Lung (tissue), 12 donors: ENCODE measurements around the gene CENATAC. TPM values are rescaled to one million over a fixed set of nuclear protein-coding genes. Genes with fewer than 3 reads are reported as not detected.

Source experiments
- ATAC-seq: fragments of 200-7000 bp; cut with Tn5 transposase; one replicate; pipeline ENCODE4 v1.9.1; 2020; ENCODE audit warnings: moderate number of reproducible peaks; ENCODE audit not compliant: insufficient read depth, low FRiP score
- DNase-seq, 3 donors: peaks; one replicate each; pipeline ENCODE4 v3.0.0-alpha.2; 2013 to 2017
- H3K27ac ChIP-seq, 2 donors: one replicate each; pipeline ENCODE4 v1.5.1; 2013; ENCODE audit warnings: mild to moderate bottlenecking in 2 of 2, moderate library complexity in 2 of 2, control low read depth in 1 of 2, inconsistent platforms in 1 of 2, low read depth in 1 of 2, low read length in 1 of 2
- H3K27me3 ChIP-seq, 3 donors: one replicate each; pipeline ENCODE4 v1.5.1; 2013; ENCODE audit warnings: low read length in 2 of 3; ENCODE audit not compliant: control insufficient read depth in 3 of 3, insufficient read depth in 3 of 3
- H3K36me3 ChIP-seq, 4 donors: one replicate each; pipeline ENCODE4 v1.5.1; 2013; ENCODE audit warnings: low read length in 4 of 4, mild to moderate bottlenecking in 1 of 4, moderate library complexity in 1 of 4; ENCODE audit not compliant: control insufficient read depth in 4 of 4, insufficient read depth in 4 of 4
- H3K4me1 ChIP-seq, 5 donors: one replicate each; pipeline ENCODE4 v1.5.1; 2013; ENCODE audit warnings: low read length in 5 of 5, mild to moderate bottlenecking in 2 of 5, moderate library complexity in 1 of 5; ENCODE audit not compliant: control insufficient read depth in 5 of 5, insufficient read depth in 5 of 5
- H3K4me3 ChIP-seq: one replicate; pipeline ENCODE4 v1.5.1; 2013; ENCODE audit warnings: mild to moderate bottlenecking, control low read depth, moderate library complexity
- H3K9ac ChIP-seq, 2 donors: one replicate each; pipeline ENCODE4 v1.5.1; 2013; ENCODE audit warnings: low read length in 2 of 2, control low read depth in 1 of 2; ENCODE audit not compliant: insufficient read depth in 1 of 2
- H3K9me3 ChIP-seq, 4 donors: one replicate each; pipeline ENCODE4 v1.5.1; 2013; ENCODE audit warnings: low read length in 3 of 4, mild to moderate bottlenecking in 1 of 4, moderate library complexity in 1 of 4; ENCODE audit not compliant: control insufficient read depth in 4 of 4, insufficient read depth in 3 of 4
- CTCF ChIP-seq: IDR thresholded peaks from 2 replicates; pipeline ENCODE4 v1.5.1; 2012; ENCODE audit warnings: mild to moderate bottlenecking; ENCODE audit errors: control extremely low read depth, extremely low read depth
- WGBS, 2 donors: extraction: QIAGEN DNeasy Blood & Tissue Kit; methylation state at CpG; one replicate each; pipeline ENCODE4 v1.1.7; 2013; 5-methylcytosine and 5-hydroxymethylcytosine counted together
- polyA plus RNA-seq, 2 donors: library from polyadenylated mRNA; stranded (reverse); fragments of 200-250 nt; gene quantifications; one replicate each; pipeline ENCODE4 v1.2.1, GENCODE V29; 2013
- total RNA-seq, 2 donors: library from RNA; depleted of rRNA in 1 of 2; stranded (reverse); fragments of >200 nt in 1 of 2; gene quantifications; one replicate each; pipeline ENCODE4 v1.2.1, GENCODE V29; 2014 to 2021
- donor health status: control.
- donor health status: control.
- donor health status: Bipolar disorder and iron deficiency.
- donor health status: healthy.
- donor health status: DM: yes; HTN: yes; CAD: no.

Gene CENATAC
- total and polyA plus RNA-seq, 4 donors, result 12.3 to 97.5 (median 53.5) TPM

DNA sequence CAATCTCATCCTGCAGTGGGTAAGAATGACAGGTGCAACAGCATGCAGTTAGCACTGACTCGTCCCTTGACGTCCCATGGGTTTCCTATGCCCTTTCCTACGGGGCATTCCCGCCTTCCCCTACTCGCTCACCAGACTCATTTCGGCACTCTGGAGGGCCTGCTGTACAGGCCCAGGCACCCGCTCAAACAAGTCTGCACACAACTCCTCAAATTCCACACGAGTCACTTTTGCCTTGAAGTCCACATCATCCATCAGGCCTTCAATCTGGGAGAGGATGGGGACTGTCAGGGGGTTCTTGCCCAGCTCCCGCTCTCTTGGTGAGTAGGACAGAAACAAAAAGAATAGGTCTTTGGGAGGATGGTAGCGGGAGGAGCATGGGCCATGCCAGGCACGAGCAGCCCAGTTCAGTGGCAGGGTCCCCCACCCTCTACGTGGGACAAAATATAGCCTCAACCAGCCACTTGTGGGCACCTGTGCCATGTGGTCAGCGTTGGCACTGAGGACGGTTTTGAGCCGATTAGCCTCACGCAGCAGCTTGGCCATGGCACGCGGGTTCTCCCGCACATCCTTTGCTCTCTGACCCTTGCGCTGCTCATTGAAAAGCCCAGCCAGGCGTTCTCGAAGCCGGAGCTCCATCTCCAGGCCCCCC is 54.4 kb downstream of the CENATAC start:
- ATAC-seq (no peak), DNase-seq (no peak)
- Histone ChIP-seq H3K36me3 (peaks cover 40 to 68% (median 55%) of the 10 kb centered on the region in 4 donors), H3K4me3 (no peak overlapping the region), H3K27ac (no peak overlapping the region), H3K4me1 (peaks cover 0 to 9% (median 4%) of the 10 kb centered on the region in 5 donors), H3K27me3 (no peaks in the 10 kb centered on the region), H3K9ac (no peak overlapping the region), H3K9me3 (no peaks in the 10 kb centered on the region)
- TF ChIP-seq CTCF, result no peak
- 96% methylated on average over 23 of the region's 23 CpGs for WGBS, 2 donors

DNA sequence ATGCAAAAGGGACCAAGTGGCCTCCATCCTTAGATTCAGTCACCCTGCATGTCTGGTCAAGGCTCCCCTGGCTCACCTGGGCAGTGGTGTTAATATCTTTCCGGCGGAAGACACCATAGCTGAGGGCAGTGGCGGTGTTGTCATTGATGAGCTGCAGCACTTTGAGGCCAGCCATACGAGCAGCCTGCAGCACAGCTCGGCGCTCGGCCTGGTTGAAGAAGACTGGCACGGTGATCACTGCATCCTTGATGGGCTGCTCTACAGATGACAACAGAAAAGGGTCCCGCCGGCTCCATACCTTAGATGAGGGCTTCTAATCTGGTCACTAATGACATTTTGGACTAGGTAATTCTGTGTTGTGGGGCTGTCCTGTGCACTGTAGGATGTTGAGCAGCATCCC is 56.5 kb downstream of the CENATAC start:
- H3K36me3 ChIP-seq, result peaks cover 20 to 51% (median 43%) of the 10 kb centered on the region in 4 donors
- H3K4me3 ChIP-seq, result no peak overlapping the region
- H3K27ac ChIP-seq, result no peak overlapping the region
- H3K27me3 ChIP-seq, result no peaks in the 10 kb centered on the region
- peaks cover 0 to 13% (median 7%) of the 10 kb centered on the region in 5 donors for H3K4me1 ChIP-seq
- no peak for ATAC-seq
- no peak overlapping the region for H3K9ac ChIP-seq
- no peak for TF ChIP-seq CTCF
- H3K9me3 ChIP-seq, result no peaks in the 10 kb centered on the region
- 97% methylated on average over 10 of the region's 10 CpGs for WGBS, 2 donors
- no peak for DNase-seq

DNA sequence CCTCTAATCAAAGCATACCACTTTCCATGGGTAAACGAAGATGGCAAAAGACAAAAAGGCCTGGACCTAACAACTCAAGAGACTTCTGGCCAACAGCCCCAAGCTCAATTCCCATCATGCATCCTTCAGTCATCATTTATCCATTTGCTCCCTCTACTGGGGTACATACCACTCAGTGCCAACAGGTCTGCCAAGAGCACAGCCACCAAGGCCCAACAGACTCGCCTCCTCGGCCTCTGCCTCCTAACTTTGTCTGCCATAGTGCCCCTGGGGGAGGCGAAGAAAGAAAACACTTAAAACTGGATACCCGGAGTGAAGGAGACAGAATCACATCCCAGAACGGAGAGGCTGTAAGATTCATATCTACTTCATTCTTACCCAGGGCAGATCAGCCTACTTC is 58.0 kb downstream of the CENATAC start:
- ATAC-seq, result no peak
- DNase-seq, result peak in 2 of 3 donors; percentile 5 to 14
- Histone ChIP-seq H3K9ac (peak overlapping the region; percentile 70 to 90), H3K27ac (peak overlapping the region in 1 of 2 donors; percentile 93), H3K36me3 (peaks cover 15 to 42% (median 38%) of the 10 kb centered on the region in 4 donors), H3K4me3 (peak overlapping the region; percentile 89), H3K9me3 (no peaks in the 10 kb centered on the region), H3K4me1 (peaks cover 0 to 13% (median 7%) of the 10 kb centered on the region in 5 donors), H3K27me3 (no peaks in the 10 kb centered on the region)
- WGBS, 2 donors, result 56 to 59% methylated on average over 6 of the region's 6 CpGs
- no peak for TF ChIP-seq CTCF
